HepG2 (cell line): Measurements from ENCODE around the gene UBR1. TPM values are rescaled to one million over a fixed set of nuclear protein-coding genes. Genes with fewer than 3 reads are reported as not detected.

Source experiments
- AGO1 ChIP-seq: fragments of 200-400 bp; formaldehyde crosslinking; IDR thresholded peaks from 2 replicates; pipeline ENCODE4 v1.6.1; 2017; ENCODE audit warnings: mild to moderate bottlenecking, low read depth, low read length, moderate library complexity; ENCODE audit not compliant: poor library complexity, severe bottlenecking
- AKNA ChIP-seq: sonication (generic); formaldehyde crosslinking; IDR thresholded peaks from 2 replicates; pipeline ENCODE4 v1.4.0; 2020; ENCODE audit warnings: missing genetic modification reagents, borderline replicate concordance
- ATF1 ChIP-seq: IDR thresholded peaks from 2 replicates; pipeline ENCODE4 v1.6.1; 2016; ENCODE audit warnings: mild to moderate bottlenecking, control low read depth
- BCL6 ChIP-seq: IDR thresholded peaks from 2 replicates; pipeline ENCODE4 v1.6.1; 2016; ENCODE audit warnings: missing genetic modification reagents, missing compliant biosample characterization
- CBFB ChIP-seq: sonication (generic); formaldehyde crosslinking; IDR thresholded peaks from 2 replicates; pipeline ENCODE4 v1.4.0; 2020; ENCODE audit warnings: missing genetic modification reagents
- CBX1 ChIP-seq: IDR thresholded peaks from one replicate; pipeline ENCODE4 v1.6.1; 2016; ENCODE audit warnings: antibody characterized with exemption, low read depth
- MTERF4 ChIP-seq: sonication (generic); formaldehyde crosslinking; IDR thresholded peaks from 2 replicates; pipeline ENCODE4 v1.8.0; 2023; ENCODE audit warnings: mild to moderate bottlenecking, missing genetic modification reagents
- RXRB ChIP-seq: IDR thresholded peaks from 2 replicates; pipeline ENCODE4 v1.6.1; 2016; ENCODE audit warnings: borderline replicate concordance, missing genetic modification reagents, missing compliant biosample characterization
- SNAPC4 ChIP-seq: sonication (generic); formaldehyde crosslinking; IDR thresholded peaks from 2 replicates; pipeline ENCODE4 v1.4.0; 2020; ENCODE audit warnings: mild to moderate bottlenecking, missing genetic modification reagents
- ZNF615 ChIP-seq: sonication (generic); formaldehyde crosslinking; IDR thresholded peaks from 2 replicates; pipeline ENCODE4 v1.5.0; 2020; ENCODE audit warnings: mild to moderate bottlenecking, missing genetic modification reagents, borderline replicate concordance
- polyA plus RNA-seq, 8 experiments: library from polyadenylated mRNA; depleted of rRNA in 3 of 8; stranded (reverse) in 7 of 8; unstranded in 1 of 8; fragments of >200 nt; fragmentation: Illumina TruSeq in 4 of 8; extraction: Trizol in 4 of 8; gene quantifications; 2 replicates each; pipeline versions ENCODE4 v1.2.1 to v1.2.3, GENCODE V29; 2011 to 2016; ENCODE audit warnings: low read depth in 4 of 8, missing spikeins in 1 of 8, mixed read lengths in 1 of 8; ENCODE audit not compliant: insufficient read depth in 1 of 8
- total RNA-seq, 5 experiments: library from RNA; depleted of rRNA; stranded (reverse); fragments of >200 nt; fragmentation: Illumina TruSeq; extraction: Trizol; gene quantifications; 2 replicates each; pipeline ENCODE4 v1.2.3, GENCODE V29; 2016; ENCODE audit warnings: low read depth in 1 of 5
- TF ChIP-seq, protein P1 (sequence below): sonication (generic); formaldehyde crosslinking; IDR thresholded peaks from 2 replicates; pipeline ENCODE4 v1.4.0; 2020; ENCODE audit warnings: missing genetic modification reagents

The UBR1 gene
- total and polyA plus RNA-seq, 2 of the 13 experiments (the other 11 are each of a cell fraction or from before 2014, with no cell fraction given), result 6.4 to 18.0 TPM

DNA sequence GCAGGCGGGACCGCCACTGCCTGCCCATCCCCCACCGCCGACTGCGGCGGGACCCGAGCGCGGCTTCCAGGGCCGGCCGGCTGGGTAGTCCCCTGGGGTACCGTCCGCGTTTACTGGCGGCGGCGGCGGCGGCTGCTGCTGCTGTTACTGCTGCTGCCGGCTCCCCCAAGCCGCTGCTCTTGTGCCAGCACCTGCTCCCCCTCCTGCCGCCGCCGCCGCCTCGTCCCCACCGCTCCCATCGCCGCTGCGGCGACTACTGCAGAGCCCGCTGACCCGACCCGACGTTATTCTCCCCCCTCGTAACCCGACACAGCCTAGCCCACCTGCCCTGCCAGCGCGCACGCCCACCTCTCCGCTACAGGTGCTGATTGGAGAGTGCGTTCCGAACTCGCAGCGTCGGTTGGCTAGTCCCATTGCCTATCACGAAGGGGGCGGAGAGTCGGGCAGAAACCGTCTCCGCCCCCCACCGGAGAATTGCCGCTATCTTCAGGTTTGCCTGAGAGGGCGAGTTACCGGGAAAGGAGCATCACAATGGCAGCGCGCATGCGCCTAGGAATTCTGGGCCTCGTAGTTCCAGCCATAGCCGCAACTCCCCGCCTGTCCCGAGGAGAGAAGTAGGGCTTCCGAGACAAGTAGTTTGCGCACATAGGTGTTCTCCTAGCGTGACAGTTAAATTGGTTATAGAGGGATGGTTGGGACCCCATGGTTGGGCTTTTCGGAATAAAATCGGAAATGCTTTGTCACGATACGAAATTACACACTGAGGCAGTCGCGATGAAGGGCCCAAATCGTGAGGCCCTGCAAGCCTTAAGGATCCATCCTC lies 185.1 kb downstream of the UBR1 start, which contains the start of gene TTBK2 (continued):
- TF ChIP-seq AKNA (CRISPR knock-in tag) (no peak), ATF1 (CRISPR knock-in tag) (peak; percentile 77), ZNF615 (CRISPR knock-in tag) (no peak), MTERF4 (CRISPR knock-in tag) (0 out of 2 replicates have a peak, but pooled peaks have one; percentile 79), CBX1 (no peak), AGO1 (no peak), SNAPC4 (CRISPR knock-in tag) (no peak), RXRB (CRISPR knock-in tag) (0 out of 2 replicates have a peak, but pooled peaks have one; percentile 33), BCL6 (0 out of 2 replicates have a peak, but pooled peaks have one; percentile 4), CBFB (CRISPR knock-in tag) (no peak; the same call in 1 of the 2 replicates)
- TF ChIP-seq, protein P1, sequence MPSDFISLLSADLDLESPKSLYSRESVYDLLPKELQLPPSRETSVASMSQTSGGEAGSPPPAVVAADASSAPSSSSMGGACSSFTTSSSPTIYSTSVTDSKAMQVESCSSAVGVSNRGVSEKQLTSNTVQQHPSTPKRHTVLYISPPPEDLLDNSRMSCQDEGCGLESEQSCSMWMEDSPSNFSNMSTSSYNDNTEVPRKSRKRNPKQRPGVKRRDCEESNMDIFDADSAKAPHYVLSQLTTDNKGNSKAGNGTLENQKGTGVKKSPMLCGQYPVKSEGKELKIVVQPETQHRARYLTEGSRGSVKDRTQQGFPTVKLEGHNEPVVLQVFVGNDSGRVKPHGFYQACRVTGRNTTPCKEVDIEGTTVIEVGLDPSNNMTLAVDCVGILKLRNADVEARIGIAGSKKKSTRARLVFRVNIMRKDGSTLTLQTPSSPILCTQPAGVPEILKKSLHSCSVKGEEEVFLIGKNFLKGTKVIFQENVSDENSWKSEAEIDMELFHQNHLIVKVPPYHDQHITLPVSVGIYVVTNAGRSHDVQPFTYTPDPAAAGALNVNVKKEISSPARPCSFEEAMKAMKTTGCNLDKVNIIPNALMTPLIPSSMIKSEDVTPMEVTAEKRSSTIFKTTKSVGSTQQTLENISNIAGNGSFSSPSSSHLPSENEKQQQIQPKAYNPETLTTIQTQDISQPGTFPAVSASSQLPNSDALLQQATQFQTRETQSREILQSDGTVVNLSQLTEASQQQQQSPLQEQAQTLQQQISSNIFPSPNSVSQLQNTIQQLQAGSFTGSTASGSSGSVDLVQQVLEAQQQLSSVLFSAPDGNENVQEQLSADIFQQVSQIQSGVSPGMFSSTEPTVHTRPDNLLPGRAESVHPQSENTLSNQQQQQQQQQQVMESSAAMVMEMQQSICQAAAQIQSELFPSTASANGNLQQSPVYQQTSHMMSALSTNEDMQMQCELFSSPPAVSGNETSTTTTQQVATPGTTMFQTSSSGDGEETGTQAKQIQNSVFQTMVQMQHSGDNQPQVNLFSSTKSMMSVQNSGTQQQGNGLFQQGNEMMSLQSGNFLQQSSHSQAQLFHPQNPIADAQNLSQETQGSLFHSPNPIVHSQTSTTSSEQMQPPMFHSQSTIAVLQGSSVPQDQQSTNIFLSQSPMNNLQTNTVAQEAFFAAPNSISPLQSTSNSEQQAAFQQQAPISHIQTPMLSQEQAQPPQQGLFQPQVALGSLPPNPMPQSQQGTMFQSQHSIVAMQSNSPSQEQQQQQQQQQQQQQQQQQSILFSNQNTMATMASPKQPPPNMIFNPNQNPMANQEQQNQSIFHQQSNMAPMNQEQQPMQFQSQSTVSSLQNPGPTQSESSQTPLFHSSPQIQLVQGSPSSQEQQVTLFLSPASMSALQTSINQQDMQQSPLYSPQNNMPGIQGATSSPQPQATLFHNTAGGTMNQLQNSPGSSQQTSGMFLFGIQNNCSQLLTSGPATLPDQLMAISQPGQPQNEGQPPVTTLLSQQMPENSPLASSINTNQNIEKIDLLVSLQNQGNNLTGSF, result no peak
